Upper lobe of left lung (tissue), 4 donors: ENCODE measurements around the gene VSIG10L.

Experiments used
- CTCF ChIP-seq, 6 experiments: fragments of 450-650 bp in 4 of 6; fragments of 200-600 bp in 2 of 6; sonication (generic) in 2 of 6; IDR thresholded peaks; one replicate each; pipeline ENCODE4 v1.5.1; 2016 to 2019; ENCODE audit warnings: antibody characterized with exemption in 6 of 6
- POLR2A ChIP-seq, 4 donors: fragments of 450-650 bp; IDR thresholded peaks; one replicate each; pipeline ENCODE4 v1.5.1; 2016 to 2017; ENCODE audit warnings: antibody characterized with exemption in 4 of 4, mild to moderate bottlenecking in 2 of 4
- POLR2AphosphoS5 ChIP-seq, 2 donors: sonication (generic); formaldehyde crosslinking; IDR thresholded peaks; one replicate each; pipeline ENCODE4 v1.5.1; 2017; ENCODE audit warnings: antibody characterized with exemption in 2 of 2

- TF ChIP-seq POLR2AphosphoS5 (IDR thresholded peaks at IDR 0.05), result no peak
- TF ChIP-seq CTCF (IDR thresholded peaks at IDR 0.05), result no peak
- TF ChIP-seq POLR2A (IDR thresholded peaks at IDR 0.05), result no peak
These were observed 45.4 kb downstream of the VSIG10L start for GRCh38 chr19:51296336-51297093.
